ENCODE measurements around the gene MED27. TPM values are rescaled to one million over a fixed set of nuclear protein-coding genes. Genes with fewer than 3 reads are reported as not detected.
A peak's percentile ranks its signal among the peaks of the same experiment; 100 is the strongest.

MED27 gene
- total and polyA plus RNA-seq, 10 of the 15 experiments (the other 5 are each of a cell fraction or from before 2014, with no cell fraction given): 20.3 to 50.3 (median 35.5) TPM

DNA sequence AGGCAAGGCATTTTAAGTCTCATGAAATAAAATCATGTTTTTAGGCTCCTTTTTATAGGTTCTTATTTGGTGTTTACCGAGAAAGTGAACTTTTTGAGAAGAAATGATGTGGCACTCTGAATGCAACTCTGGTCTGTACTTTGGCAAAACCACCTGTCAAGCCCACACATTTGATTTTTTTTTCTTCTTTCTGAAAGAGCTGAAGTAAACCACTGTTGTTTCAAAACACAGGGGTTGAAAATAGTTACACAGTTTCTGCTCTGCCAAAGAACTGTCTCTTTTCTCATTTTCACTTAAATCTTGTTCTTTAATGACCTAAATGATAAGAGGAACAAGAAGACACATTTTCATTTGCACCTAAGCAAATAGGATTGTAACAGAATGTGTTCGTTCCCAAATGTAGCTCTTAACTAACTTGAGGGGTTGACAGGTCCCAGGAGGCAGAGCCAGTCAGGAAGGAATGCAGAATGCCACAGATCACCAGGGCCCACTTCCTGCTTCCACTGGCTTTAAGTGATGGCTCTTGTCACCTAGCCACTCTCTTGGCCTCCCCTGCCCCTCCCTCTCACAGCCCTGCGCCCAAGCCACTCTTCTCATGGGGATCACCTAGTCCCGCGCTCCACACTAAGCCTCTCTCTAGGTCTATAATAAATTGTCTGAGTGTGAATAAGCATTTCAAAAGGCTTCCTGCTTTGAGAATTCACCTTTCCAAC lies 47.3 kb downstream of the MED27 start:
- WGBS (ENCODE audit: insufficient coverage, insufficient replicate concordance, low lambda C conversion rate, missing lambda C conversion rate): 67% methylated on average over 5 of the region's 5 CpGs
- no peaks in the 10 kb centered on the region for H3K9me3 ChIP-seq (replicated peaks; ENCODE audit: control insufficient read depth, insufficient read depth, low read length)
- ChIA-PET RAD21 (ENCODE audit: unreplicated experiment) (no interaction called here), POLR2A (interaction anchor here (0.5 kb wide), 1 partner anchor 49 kb away, joined by 4 read pairs; no protein-coding TSS in a partner anchor), SMC1A (ENCODE audit: uncharacterized antibody, unreplicated experiment) (interaction anchor here (0.6 kb wide), 1 partner anchor 13 kb away, joined by 3 read pairs; no protein-coding TSS in a partner anchor), CTCF (interaction anchor here (1.0 kb wide), 1 partner anchor 274 kb away, joined by 3 read pairs; no protein-coding TSS in a partner anchor)
- no TSS peak for BruUV-seq (replicated peaks)
- H3K27me3 ChIP-seq (replicated peaks in 1 of 2; ENCODE audit: control insufficient read depth in 2 of 2, insufficient read depth in 2 of 2, low read length in 1 of 2): no peaks in the 10 kb centered on the region
- H3K79me2 ChIP-seq (ENCODE audit: control insufficient read depth, insufficient read depth, low read length): no peaks in the 10 kb centered on the region
- in situ Hi-C loops (cut with MboI) (no loop called here), intact Hi-C loops (cut with micrococcal nuclease; ENCODE audit: unreplicated experiment) (no loop called here)
- no peaks in the 10 kb centered on the region for H3K36me3 ChIP-seq (ENCODE audit: control insufficient read depth in 2 of 2, insufficient read depth in 2 of 2, low read length in 1 of 2)
- no peak overlapping the region for H2AFZ ChIP-seq (ENCODE audit: control insufficient read depth, low read depth, low read length)
- peak; percentile 81 for ATAC-seq
- peak overlapping the region; percentile 45 for H3K4me2 ChIP-seq (ENCODE audit: control insufficient read depth, insufficient read depth)
- H3K4me3 ChIP-seq: no peak overlapping the region
- FAIRE-seq: no peak
- peaks cover 23% of the 10 kb centered on the region for H4K20me1 ChIP-seq (ENCODE audit: control insufficient read depth, insufficient read depth)
- peak; percentile 17 for DNase-seq (ENCODE audit: low read depth, low spot score)
- no peak overlapping the region for H3K9ac ChIP-seq (ENCODE audit: control insufficient read depth, insufficient read depth, low read length)
- H3K4me1 ChIP-seq (ENCODE audit: control insufficient read depth, insufficient read depth, low read length): peaks cover 17% of the 10 kb centered on the region
- no peak overlapping the region for H3K27ac ChIP-seq (ENCODE audit: control insufficient read depth, insufficient read depth)
- TF ChIP-seq NFXL1 (IDR thresholded peaks at IDR 0.05; ENCODE audit: borderline replicate concordance) (no peak), CBFB (IDR thresholded peaks at IDR 0.05; ENCODE audit: low read depth) (no peak), HDAC6 (IDR thresholded peaks at IDR 0.05; ENCODE audit: unreplicated experiment) (no peak), CREB1 (IDR thresholded peaks at IDR 0.05; ENCODE audit: low read depth) (no peak), ZNF24 (IDR thresholded peaks at IDR 0.05) (peak; percentile 84), YBX1 (IDR thresholded peaks at IDR 0.05) (no peak), SMAD5 (IDR thresholded peaks at IDR 0.05; ENCODE audit: low read depth) (no peak), RUNX3 (IDR thresholded peaks at IDR 0.05; ENCODE audit: low read length) (peak; percentile 51), BCL11A (IDR thresholded peaks at IDR 0.05; ENCODE audit: low read depth, low read length) (no peak), FOS (IDR thresholded peaks at IDR 0.05; ENCODE audit: borderline replicate concordance, extremely low read depth, insufficient read length) (no peak), KDM1A (IDR thresholded peaks at IDR 0.05; ENCODE audit: borderline replicate concordance) (no peak), NR2C1 (IDR thresholded peaks at IDR 0.05) (no peak), PKNOX1 (IDR thresholded peaks at IDR 0.05) (peak; percentile 24; the same call in 1 of the 2 replicates), BRCA1 (IDR thresholded peaks at IDR 0.05; ENCODE audit: low read depth, low read length) (no peak), MYB (IDR thresholded peaks at IDR 0.05; ENCODE audit: borderline replicate concordance, low read depth, low read length) (no peak), SREBF1 (IDR thresholded peaks at IDR 0.05; ENCODE audit: low read length) (no peak), RB1 (IDR thresholded peaks at IDR 0.05; ENCODE audit: borderline replicate concordance) (no peak), MXI1 (IDR thresholded peaks at IDR 0.05; ENCODE audit: low read depth, low read length) (no peak), ZSCAN29 (IDR thresholded peaks at IDR 0.05) (no peak), WRNIP1 (IDR thresholded peaks at IDR 0.05; ENCODE audit: borderline replicate concordance, low read depth, low read length) (no peak), MEF2B (IDR thresholded peaks at IDR 0.05; ENCODE audit: partially characterized antibody, poor library complexity, severe bottlenecking) (no peak), CHD1 (IDR thresholded peaks at IDR 0.05; ENCODE audit: low read depth, low read length) (no peak), SUZ12 (IDR thresholded peaks at IDR 0.05; ENCODE audit: unreplicated experiment) (no peak), SPI1 (IDR thresholded peaks at IDR 0.05; ENCODE audit: borderline replicate concordance, insufficient read depth, low read depth, low read length) (0 out of 2 replicates have a peak, but pooled peaks have one; percentile 3), MEF2A (IDR thresholded peaks at IDR 0.05; ENCODE audit: insufficient read depth, low read depth, low read length) (no peak), SRF (IDR thresholded peaks at IDR 0.05; ENCODE audit: low read depth in 2 of 2, low read length in 2 of 2) (no peak), ZNF384 (IDR thresholded peaks at IDR 0.05; ENCODE audit: borderline replicate concordance, low read depth, low read length) (0 out of 2 replicates have a peak, but pooled peaks have one; percentile 48)
